SH-SY5Y (cell line): ENCODE measurements around the gene IRF2BP2.

Source experiments
- GATA2 ChIP-seq: IDR thresholded peaks from 2 replicates; pipeline ENCODE4 v1.6.1; 2011; ENCODE audit warnings: mild to moderate bottlenecking, low read depth, low read length
- GATA3 ChIP-seq: IDR thresholded peaks from 2 replicates; pipeline ENCODE4 v1.6.1; 2011; ENCODE audit warnings: low read depth, mild to moderate bottlenecking, low read length, moderate library complexity

Gene IRF2BP2

GRCh38 chr1:234643111-234643849 is 33.3 kb upstream of the IRF2BP2 start:
- TF ChIP-seq GATA3 (no peak), GATA2 (no peak)

DNA sequence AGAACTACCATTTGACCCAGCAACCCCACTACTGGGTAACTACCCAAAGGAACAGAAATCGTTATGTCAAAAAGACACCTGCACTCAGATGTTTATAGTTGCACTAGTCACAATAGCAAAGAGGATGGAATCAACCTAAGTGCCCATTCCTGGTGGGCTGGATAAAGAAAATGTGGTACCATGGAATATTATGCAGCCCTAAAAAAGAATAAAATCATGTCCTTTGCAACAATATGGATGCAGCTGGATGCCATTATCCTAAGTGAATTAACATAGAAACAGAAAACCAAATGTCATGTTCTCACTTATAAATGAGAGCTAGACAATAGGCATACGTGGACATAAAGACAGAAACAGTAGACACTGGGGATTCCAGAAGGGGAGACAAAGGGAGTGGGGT is 32.5 kb upstream of the IRF2BP2 start:
- TF ChIP-seq GATA2 (no peak), GATA3 (no peak)

- TF ChIP-seq GATA3 (no peak), GATA2 (no peak)
Measured at GRCh38 chr1:234639961-234640360, 30.0 kb upstream of the IRF2BP2 start.

- TF ChIP-seq GATA3, result no peak
- peak; percentile 64 for TF ChIP-seq GATA2
Measured at GRCh38 chr1:234638832-234639799, 29.1 kb upstream of the IRF2BP2 start.

DNA sequence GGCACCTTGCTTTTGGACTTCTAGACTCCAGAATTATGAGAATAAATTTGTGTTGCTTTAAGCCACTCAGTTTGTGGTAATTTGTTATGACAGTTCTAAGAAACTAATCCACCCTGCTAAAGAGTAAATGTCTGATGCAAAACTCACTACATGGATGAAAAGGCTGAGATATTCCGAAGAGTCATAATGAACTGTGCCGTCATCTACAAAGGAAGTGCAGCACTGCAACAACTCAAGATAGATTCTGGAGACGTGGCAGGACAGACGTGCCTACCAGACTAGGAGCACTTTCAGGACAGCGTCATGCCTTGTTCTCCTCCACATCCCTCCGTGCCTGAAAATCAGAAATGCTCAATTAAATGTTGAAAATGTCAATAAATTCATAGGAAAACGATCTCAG is 24.4 kb upstream of the IRF2BP2 start:
- TF ChIP-seq GATA3, result no peak
- no peak for TF ChIP-seq GATA2

- no peak for TF ChIP-seq GATA2
- no peak for TF ChIP-seq GATA3
Measured at GRCh38 chr1:234633246-234634003, 23.4 kb upstream of the IRF2BP2 start.

DNA sequence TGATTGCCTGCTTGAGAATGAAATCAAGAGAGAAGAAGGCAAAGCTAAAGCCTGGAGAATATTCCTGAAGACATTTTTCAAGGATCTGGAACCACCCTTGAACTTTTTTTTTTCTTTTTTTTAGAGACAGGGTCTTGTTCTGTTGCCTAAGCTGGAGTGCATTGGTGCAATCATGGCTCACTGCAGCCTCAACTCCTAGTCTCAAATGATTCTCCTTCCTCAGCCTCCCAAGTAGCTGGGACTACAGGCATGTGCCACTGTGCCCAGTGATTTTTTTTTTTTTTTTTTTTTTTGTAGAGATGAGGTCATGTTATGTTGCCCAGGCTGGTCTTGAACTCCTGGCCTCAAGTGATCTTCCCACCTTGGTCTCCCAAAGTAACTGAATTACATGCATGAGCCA is 22.2 kb upstream of the IRF2BP2 start:
- TF ChIP-seq GATA2 (no peak), GATA3 (no peak)

DNA sequence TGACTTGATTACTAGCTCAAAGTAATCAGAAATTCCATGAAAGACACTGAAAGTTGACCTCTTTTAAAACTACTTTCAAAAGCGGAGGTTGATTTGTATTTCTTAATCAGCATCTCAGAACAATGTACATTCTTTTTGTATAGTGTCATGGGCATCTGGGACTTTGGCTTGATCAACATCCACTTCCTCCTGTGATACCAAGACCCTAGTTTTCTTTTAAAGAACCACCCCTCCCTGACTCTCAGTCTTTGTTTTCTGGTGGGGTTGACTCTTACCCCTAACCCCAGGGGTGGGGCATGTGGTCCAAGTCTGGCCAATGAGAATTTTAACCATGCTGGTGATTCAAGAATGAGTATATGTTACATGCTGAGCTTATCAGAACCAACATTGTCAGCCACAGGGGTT is 21.7 kb upstream of the IRF2BP2 start:
- TF ChIP-seq GATA3 (no peak), GATA2 (no peak)

DNA sequence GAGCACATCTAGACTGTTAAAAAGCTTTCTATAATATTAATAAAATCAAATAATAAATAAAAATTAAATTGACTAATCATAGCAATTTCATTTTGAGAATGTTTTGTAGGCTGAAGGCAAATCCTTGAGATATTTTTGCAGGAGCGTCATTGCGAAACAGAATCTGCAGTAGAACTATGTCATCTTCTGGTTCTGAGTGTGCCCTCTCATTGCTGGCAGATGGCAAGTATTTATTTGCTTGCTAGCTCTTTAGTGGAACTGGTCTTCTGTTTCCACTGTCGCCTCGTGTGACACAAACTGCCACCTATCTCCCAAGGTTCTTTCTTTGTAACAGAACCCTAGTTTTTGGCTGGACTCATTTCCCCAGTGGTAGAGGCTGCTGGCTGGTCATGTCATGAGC is 19.0 kb upstream of the IRF2BP2 start:
- TF ChIP-seq GATA3 (no peak), GATA2 (no peak)

DNA sequence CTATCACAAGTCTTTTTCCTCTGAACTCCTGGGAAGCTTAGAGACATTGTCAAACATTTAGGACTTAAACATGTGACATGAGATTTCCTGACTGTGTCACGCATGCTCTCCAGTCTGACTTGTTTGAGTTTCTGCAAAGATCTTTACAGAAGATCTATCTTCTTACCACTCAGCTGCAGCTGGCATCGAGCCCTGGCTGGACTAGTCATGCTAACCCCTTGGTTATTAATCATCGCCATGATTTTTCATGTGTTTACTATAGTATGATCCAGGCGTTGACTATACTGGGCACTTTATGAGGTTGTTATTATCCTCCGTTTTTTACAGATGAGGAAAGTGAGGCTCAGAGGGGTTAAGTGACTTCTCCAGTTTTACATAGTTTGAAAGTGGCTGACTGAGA is 18.1 kb upstream of the IRF2BP2 start:
- no peak for TF ChIP-seq GATA2
- no peak for TF ChIP-seq GATA3

DNA sequence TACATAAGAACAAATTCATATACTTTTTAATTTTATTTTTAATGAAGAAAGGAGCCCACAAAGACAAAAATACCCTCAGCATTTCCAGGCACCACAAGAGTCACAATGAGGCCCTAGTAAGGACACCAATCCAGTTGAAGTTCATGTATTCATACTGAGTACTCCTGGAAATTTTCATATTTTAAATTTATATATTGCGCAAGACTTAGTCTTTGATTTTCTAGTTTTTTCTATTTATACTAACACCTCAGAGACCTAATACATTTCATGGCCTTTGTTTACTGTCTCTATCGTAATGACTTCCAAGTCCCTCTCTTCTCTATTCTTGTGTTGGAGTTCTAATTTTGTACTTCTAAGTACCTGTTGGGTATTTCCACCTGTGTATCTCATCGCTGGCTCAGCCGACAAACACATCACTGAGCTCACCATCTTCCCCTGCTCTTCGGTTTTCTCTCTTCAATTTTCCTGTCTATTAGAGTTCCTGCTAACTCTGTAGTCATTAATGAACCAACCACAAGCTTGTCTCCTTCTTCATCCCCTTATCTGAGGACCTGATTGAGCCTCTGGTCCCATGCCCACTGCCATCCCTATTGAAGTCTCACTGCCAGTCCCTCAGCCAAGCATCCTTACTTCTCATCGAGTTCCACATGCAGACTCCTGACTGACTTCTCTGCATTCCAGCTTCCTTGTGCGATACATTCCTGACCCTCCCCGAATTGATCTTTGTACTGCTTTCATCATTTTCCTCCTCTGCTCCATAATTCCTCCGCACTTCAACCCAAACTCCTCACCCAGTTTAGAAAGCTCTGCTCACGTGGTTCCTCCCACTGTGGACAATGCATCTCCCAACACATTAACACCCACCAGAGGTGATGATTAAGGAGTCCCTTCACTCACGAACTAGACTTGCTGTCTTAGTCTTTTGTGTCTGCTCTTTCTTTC is 17.3 kb upstream of the IRF2BP2 start:
- no peak for TF ChIP-seq GATA3
- no peak for TF ChIP-seq GATA2

- no peak for TF ChIP-seq GATA3
- no peak for TF ChIP-seq GATA2
Measured at GRCh38 chr1:234626391-234626790, 16.4 kb upstream of the IRF2BP2 start.

- TF ChIP-seq GATA3 (no peak), GATA2 (no peak)
Measured at GRCh38 chr1:234624724-234625117, 14.7 kb upstream of the IRF2BP2 start.
